Keratinocyte (primary cell): ENCODE data around the gene ITIH5. TPM values are rescaled to one million over a fixed set of nuclear protein-coding genes. Genes with fewer than 3 reads are reported as not detected.

Source experiments
- DNase-seq: peaks from one replicate; pipeline ENCODE4 v3.0.0-alpha.2; 2011; ENCODE audit warnings: low read depth, missing footprints, low spot score
- FAIRE-seq: peaks from 2 replicates; lab custom pipeline; 2011; peaks lifted over from hg19 to GRCh38; lab: Jason Lieb, UNC
- H2AFZ ChIP-seq: 2 replicates; pipeline ENCODE4 v1.6.0; 2012; ENCODE audit warnings: low read length, control low read depth, inconsistent platforms; ENCODE audit not compliant: control insufficient read depth
- H3K27ac ChIP-seq: 2 replicates; pipeline ENCODE4 v1.5.1; 2011; ENCODE audit warnings: low read length; ENCODE audit not compliant: control insufficient read depth, insufficient read depth
- H3K27me3 ChIP-seq: 3 replicates; pipeline ENCODE4 v1.6.0; 2011; ENCODE audit warnings: low read length; ENCODE audit not compliant: control insufficient read depth, insufficient read depth; ENCODE audit errors: extremely low read depth
- H3K36me3 ChIP-seq, 2 experiments: 2 replicates in 1 of 2; 3 replicates in 1 of 2; pipeline ENCODE4 v1.5.1; 2011; ENCODE audit warnings: low read length in 2 of 2, mild to moderate bottlenecking in 1 of 2; ENCODE audit not compliant: control insufficient read depth in 2 of 2, insufficient read depth in 2 of 2; ENCODE audit errors: extremely low read depth in 1 of 2
- H3K4me1 ChIP-seq: 3 replicates; pipeline ENCODE4 v1.5.1; 2011; ENCODE audit warnings: low read length; ENCODE audit not compliant: control insufficient read depth, insufficient read depth; ENCODE audit errors: extremely low read depth
- H3K4me2 ChIP-seq: 3 replicates; pipeline ENCODE4 v1.6.0; 2011; ENCODE audit warnings: low read depth, low read length; ENCODE audit not compliant: control insufficient read depth, insufficient read depth; ENCODE audit errors: extremely low read depth
- H3K4me3 ChIP-seq, 3 experiments: fragments of 200-600 bp in 1 of 3; sonication (generic) in 1 of 3; 2 replicates in 2 of 3; 3 replicates in 1 of 3; pipeline ENCODE4 v1.5.1; 2011 to 2016; ENCODE audit warnings: low read length in 3 of 3, mild to moderate bottlenecking in 3 of 3, control low read depth in 2 of 3, inconsistent platforms in 1 of 3, low read depth in 1 of 3, mixed read lengths in 1 of 3, mixed run types in 1 of 3, moderate library complexity in 1 of 3; ENCODE audit not compliant: control insufficient read depth in 2 of 3, insufficient read depth in 2 of 3; ENCODE audit errors: extremely low read depth in 1 of 3
- H3K79me2 ChIP-seq: 2 replicates; pipeline ENCODE4 v1.6.0; 2012; ENCODE audit warnings: low read length; ENCODE audit not compliant: control insufficient read depth, insufficient read depth
- H3K9ac ChIP-seq: 3 replicates; pipeline ENCODE4 v1.6.0; 2011; ENCODE audit warnings: low read length; ENCODE audit not compliant: control insufficient read depth, insufficient read depth; ENCODE audit errors: extremely low read depth
- H3K9me1 ChIP-seq: 3 replicates; pipeline ENCODE4 v1.6.0; 2011; ENCODE audit warnings: low read length; ENCODE audit not compliant: control insufficient read depth, insufficient read depth; ENCODE audit errors: extremely low read depth
- H3K9me3 ChIP-seq: 2 replicates; pipeline ENCODE4 v1.5.1; 2012; ENCODE audit warnings: low read depth, low read length; ENCODE audit not compliant: control insufficient read depth
- H4K20me1 ChIP-seq: 3 replicates; pipeline ENCODE4 v1.6.0; 2011; ENCODE audit warnings: low read length; ENCODE audit not compliant: control insufficient read depth, insufficient read depth; ENCODE audit errors: extremely low read depth
- EZH2 ChIP-seq: IDR thresholded peaks from one replicate; pipeline ENCODE4 v1.6.1; 2012; ENCODE audit warnings: inconsistent platforms, mild to moderate bottlenecking, low read length, moderate library complexity
- dilution Hi-C: fragments of 300-500 bp; cut with MboI; formaldehyde crosslinking; loops from one replicate; pipeline ENCODE4 v1.7.0; 2020; ENCODE audit warnings: low sequenced_read_pairs; ENCODE audit not compliant: extremely low pct_ligation_motif_present
- polyA plus RNA-seq, 5 experiments: library from polyadenylated mRNA; depleted of rRNA in 3 of 5; stranded (reverse) in 3 of 5; stranded (forward) in 1 of 5; unstranded in 1 of 5; fragments of >200 nt; gene quantifications; 1 replicate in 1 of 5; 2 replicates in 3 of 5; 3 replicates in 1 of 5; pipeline versions ENCODE4 v1.2.1 to v1.2.3, GENCODE V29; 2011 to 2012; ENCODE audit warnings: missing spikeins in 2 of 5, low read depth in 1 of 5, low replicate concordance in 1 of 5
- TF ChIP-seq, protein P1 (sequence below), 3 experiments: IDR thresholded peaks in 1 of 3; conservative IDR thresholded peaks in 1 of 3; optimal IDR thresholded peaks in 1 of 3; 2 replicates in 2 of 3; 3 replicates in 1 of 3; pipeline versions ENCODE3 to v1.5.1; 2011; ENCODE audit warnings: low read length in 3 of 3, mild to moderate bottlenecking in 3 of 3, moderate library complexity in 2 of 3, control low read depth in 1 of 3, inconsistent platforms in 1 of 3; ENCODE audit not compliant: insufficient read depth in 2 of 3; ENCODE audit errors: extremely low read depth in 1 of 3

ITIH5 gene
- polyA plus RNA-seq, 1 donor (not counting 4 experiments of a cell fraction or from before 2014, with no cell fraction given) = not detected

DNA sequence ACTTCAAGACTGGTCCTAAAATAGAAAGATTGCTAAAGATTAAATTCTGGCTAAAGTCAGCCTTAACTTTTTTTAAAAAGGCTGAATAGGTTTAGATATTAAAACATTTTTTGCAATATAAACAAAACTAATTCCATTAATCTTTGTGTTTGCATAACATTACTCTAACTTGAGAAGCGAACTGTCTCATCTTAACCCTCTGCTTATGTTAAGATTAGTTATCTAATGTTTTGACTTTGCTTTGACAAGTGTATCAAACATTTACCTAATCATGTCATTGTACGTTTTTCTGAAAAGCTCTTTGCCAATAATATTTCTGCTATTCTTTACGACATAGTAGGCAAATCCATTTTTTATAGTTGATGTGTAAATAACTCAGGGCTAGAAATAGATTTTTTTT, 68.0 kb downstream of the ITIH5 start:
- dilution Hi-C loops = no loop called here
- H2AFZ ChIP-seq = no peak overlapping the region
- no peaks in the 10 kb centered on the region for H3K9me1 ChIP-seq
- H3K9ac ChIP-seq = no peak overlapping the region
- H3K36me3 ChIP-seq = no peaks in the 10 kb centered on the region
- H3K9me3 ChIP-seq = no peaks in the 10 kb centered on the region
- no peak for FAIRE-seq
- no peak for TF ChIP-seq EZH2
- TF ChIP-seq, protein P1, sequence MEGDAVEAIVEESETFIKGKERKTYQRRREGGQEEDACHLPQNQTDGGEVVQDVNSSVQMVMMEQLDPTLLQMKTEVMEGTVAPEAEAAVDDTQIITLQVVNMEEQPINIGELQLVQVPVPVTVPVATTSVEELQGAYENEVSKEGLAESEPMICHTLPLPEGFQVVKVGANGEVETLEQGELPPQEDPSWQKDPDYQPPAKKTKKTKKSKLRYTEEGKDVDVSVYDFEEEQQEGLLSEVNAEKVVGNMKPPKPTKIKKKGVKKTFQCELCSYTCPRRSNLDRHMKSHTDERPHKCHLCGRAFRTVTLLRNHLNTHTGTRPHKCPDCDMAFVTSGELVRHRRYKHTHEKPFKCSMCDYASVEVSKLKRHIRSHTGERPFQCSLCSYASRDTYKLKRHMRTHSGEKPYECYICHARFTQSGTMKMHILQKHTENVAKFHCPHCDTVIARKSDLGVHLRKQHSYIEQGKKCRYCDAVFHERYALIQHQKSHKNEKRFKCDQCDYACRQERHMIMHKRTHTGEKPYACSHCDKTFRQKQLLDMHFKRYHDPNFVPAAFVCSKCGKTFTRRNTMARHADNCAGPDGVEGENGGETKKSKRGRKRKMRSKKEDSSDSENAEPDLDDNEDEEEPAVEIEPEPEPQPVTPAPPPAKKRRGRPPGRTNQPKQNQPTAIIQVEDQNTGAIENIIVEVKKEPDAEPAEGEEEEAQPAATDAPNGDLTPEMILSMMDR (optimal IDR thresholded peaks at IDR 0.05 in 1 of 3, IDR thresholded peaks at IDR 0.05 in 1 of 3, conservative IDR thresholded peaks at IDR 0.05 in 1 of 3; ENCODE audit: extremely low read depth in 1 of 3, insufficient read depth in 2 of 3, low read length in 3 of 3) = no peak
- no peak overlapping the region for H3K27ac ChIP-seq
- no peaks in the 10 kb centered on the region for H3K4me1 ChIP-seq
- DNase-seq = no peak
- H3K79me2 ChIP-seq = no peaks in the 10 kb centered on the region
- no peak overlapping the region for H3K4me2 ChIP-seq
- H3K4me3 ChIP-seq = no peak overlapping the region
- no peaks in the 10 kb centered on the region for H3K27me3 ChIP-seq
- no peaks in the 10 kb centered on the region for H4K20me1 ChIP-seq

DNA sequence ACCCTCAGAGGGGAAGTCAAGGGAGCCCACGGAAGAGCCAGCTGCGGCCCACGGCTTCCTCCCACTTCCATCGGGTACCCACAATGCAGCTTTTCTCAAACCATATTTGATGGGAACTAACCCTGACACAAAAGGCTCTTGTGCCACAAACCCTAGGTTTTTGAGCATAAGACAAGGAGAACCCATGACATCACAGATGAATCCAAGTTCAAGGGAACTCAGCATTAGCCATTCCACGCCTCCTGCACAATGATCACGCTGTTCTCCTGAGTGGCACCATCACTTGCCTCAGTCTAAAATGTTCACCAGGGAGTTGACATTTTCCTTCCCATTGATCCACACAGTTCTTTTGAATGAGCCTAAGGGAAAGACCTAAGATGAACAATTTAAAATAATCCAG, 70.4 kb downstream of the ITIH5 start:
- no peak overlapping the region for H3K27ac ChIP-seq
- dilution Hi-C loops = no loop called here
- no peak overlapping the region for H3K9ac ChIP-seq
- no peaks in the 10 kb centered on the region for H4K20me1 ChIP-seq
- H3K4me2 ChIP-seq = no peak overlapping the region
- H3K9me3 ChIP-seq = no peaks in the 10 kb centered on the region
- no peaks in the 10 kb centered on the region for H3K79me2 ChIP-seq
- no peak overlapping the region for H3K4me3 ChIP-seq
- no peaks in the 10 kb centered on the region for H3K36me3 ChIP-seq
- H3K4me1 ChIP-seq = no peaks in the 10 kb centered on the region
- H2AFZ ChIP-seq = no peak overlapping the region
- no peaks in the 10 kb centered on the region for H3K27me3 ChIP-seq
- TF ChIP-seq EZH2 = no peak
- TF ChIP-seq, protein P1 (optimal IDR thresholded peaks at IDR 0.05 in 1 of 3, IDR thresholded peaks at IDR 0.05 in 1 of 3, conservative IDR thresholded peaks at IDR 0.05 in 1 of 3; ENCODE audit: extremely low read depth in 1 of 3, insufficient read depth in 2 of 3, low read length in 3 of 3) = no peak
- FAIRE-seq (no peak), DNase-seq (no peak)
- H3K9me1 ChIP-seq = no peaks in the 10 kb centered on the region
